ENCODE results near the gene TMIE. TPM values are rescaled to one million over a fixed set of nuclear protein-coding genes. Genes with fewer than 3 reads are reported as not detected.

Gene TMIE
- total and polyA plus RNA-seq, 9 of the 15 experiments (the other 6 are each of a cell fraction or from before 2014, with no cell fraction given): not detected

DNA sequence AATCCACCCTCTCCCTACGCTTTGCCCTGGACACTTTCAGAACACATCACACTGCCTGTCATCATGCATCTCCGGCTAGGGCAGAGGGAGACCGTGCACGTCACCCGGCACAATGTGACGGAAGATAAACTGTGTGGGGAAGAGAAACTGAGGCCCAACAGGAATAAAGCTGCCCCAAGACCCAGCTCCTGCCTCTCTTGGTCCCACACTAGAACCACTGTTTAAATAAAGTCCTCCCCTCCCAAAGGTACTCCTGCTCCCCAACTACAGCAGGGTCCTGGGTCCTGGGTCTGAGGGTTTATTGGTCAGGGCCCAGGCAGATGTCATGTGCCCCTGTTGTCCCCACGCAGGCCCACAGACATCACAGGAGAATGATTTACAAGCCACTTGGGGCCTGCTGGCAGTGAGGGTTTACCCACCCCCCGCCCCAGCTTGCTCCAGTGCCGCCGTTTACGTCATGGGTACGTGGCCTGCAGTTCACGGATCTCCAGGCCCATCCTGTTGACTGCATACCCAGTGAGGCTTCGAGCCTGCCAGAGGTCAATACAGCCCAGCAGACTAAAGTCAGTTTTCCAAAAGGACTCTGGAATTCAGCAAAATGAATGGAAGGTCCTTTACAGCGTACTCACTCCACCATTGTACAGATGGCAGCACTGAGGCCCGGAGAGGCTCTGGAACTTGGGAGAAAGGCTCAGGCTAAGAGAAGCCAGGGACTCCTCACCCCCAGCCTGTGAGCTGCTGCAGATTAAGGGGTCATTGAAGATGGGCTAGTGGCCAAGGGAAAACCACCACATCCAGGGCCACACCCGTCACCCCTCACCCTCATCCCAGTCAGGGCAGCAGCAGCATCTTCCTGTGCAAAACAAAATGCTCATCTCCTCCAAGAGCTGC lies 30.9 kb upstream of the TMIE start (continued):
- TF ChIP-seq, protein P1, sequence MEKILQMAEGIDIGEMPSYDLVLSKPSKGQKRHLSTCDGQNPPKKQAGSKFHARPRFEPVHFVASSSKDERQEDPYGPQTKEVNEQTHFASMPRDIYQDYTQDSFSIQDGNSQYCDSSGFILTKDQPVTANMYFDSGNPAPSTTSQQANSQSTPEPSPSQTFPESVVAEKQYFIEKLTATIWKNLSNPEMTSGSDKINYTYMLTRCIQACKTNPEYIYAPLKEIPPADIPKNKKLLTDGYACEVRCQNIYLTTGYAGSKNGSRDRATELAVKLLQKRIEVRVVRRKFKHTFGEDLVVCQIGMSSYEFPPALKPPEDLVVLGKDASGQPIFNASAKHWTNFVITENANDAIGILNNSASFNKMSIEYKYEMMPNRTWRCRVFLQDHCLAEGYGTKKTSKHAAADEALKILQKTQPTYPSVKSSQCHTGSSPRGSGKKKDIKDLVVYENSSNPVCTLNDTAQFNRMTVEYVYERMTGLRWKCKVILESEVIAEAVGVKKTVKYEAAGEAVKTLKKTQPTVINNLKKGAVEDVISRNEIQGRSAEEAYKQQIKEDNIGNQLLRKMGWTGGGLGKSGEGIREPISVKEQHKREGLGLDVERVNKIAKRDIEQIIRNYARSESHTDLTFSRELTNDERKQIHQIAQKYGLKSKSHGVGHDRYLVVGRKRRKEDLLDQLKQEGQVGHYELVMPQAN (IDR thresholded peaks at IDR 0.05; ENCODE audit: borderline replicate concordance): no peak
- TF ChIP-seq MEIS2 (IDR thresholded peaks at IDR 0.05; ENCODE audit: partially characterized antibody) (peak; percentile 22), EZH2 (IDR thresholded peaks at IDR 0.05; ENCODE audit: borderline replicate concordance, low read depth, low read length) (no peak)

DNA sequence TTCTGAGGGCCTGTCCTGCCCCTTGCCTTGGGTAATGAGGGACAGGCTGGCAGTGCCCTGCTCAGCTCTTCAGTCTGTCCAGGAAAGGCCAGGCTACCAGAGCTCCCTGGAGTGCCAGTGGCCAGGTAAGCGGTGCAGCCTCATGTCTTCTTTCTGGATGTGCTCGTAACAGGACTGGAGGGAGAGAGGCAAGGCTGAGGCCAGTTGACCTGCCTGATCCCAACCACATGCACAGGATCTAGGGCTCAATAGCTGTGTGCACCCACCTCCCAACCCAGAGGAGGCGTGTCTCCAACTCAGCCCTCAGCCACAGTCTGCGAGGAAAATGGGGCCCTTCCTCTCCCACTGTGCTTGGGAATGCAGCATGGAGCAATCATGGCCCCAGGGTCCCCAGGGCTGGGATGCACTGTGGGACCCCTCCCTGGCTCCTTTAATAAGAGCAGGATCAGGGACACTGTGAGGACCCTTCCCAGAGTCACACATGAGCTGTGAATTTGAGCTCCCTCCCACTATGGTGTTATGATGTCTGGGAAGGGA lies 30.2 kb upstream of the TMIE start:
- DNase-seq (ENCODE audit: extremely low read depth in 1 of 4, low spot score in 3 of 4): no peak
- 3% methylated on average over 4 of the region's 4 CpGs for WGBS (ENCODE audit: insufficient coverage, low coverage, missing lambda C conversion rate)
- 0 out of 2 replicates have a peak, but pooled peaks have one; percentile 3 for TF ChIP-seq ZNF263 (CRISPR knock-in tag; IDR thresholded peaks at IDR 0.05; ENCODE audit: borderline replicate concordance)
- TF ChIP-seq ZNF445 (CRISPR knock-in tag; IDR thresholded peaks at IDR 0.05; ENCODE audit: low read depth): no peak

More for the DNA sequence above, 30.2 kb upstream of the TMIE start:
- in situ Hi-C loops (cut with MboI): no loop called here
- H3K4me2 ChIP-seq (ENCODE audit: insufficient read depth, low read length): no peak overlapping the region
- no peaks in the 10 kb centered on the region for H3K79me2 ChIP-seq (ENCODE audit: control insufficient read depth, insufficient read depth, low read length)
- ATAC-seq (no peak), FAIRE-seq (no peak)
- H3K9me1 ChIP-seq (ENCODE audit: control insufficient read depth, insufficient read depth, low read length): no peaks in the 10 kb centered on the region
- no peak overlapping the region for H2AFZ ChIP-seq (ENCODE audit: low read depth, low read length)
- ChIA-PET CTCF (ENCODE audit: low intra/inter-chr PET ratio) (no interaction called here), POLR2A (interaction anchor here (0.6 to 1.5 kb wide), 4 partner anchors 8 to 953 kb away, joined by 3 to 5 read pairs (median 4); no protein-coding TSS in a partner anchor)
- no peaks in the 10 kb centered on the region for H3K9me3 ChIP-seq (replicated peaks; ENCODE audit: control insufficient read depth, insufficient read depth, low read depth, low read length)
- intact Hi-C loops (cut with micrococcal nuclease): no loop called here
- BruUV-seq (replicated peaks): no TSS peak
- H3K4me1 ChIP-seq (replicated peaks in 1 of 2; ENCODE audit: control insufficient read depth in 2 of 2, insufficient read depth in 2 of 2, low read length in 2 of 2): no peaks in the 10 kb centered on the region
- H3K9ac ChIP-seq (ENCODE audit: insufficient read depth in 1 of 2, low read depth in 2 of 2, low read length in 2 of 2): no peak overlapping the region
- no peak overlapping the region for H3K4me3 ChIP-seq
- H3K27me3 ChIP-seq (ENCODE audit: control insufficient read depth in 2 of 2, insufficient read depth in 2 of 2, low read length in 2 of 2): peaks cover 23 to 93% of the 10 kb centered on the region in 2 experiments
- H3K27ac ChIP-seq (ENCODE audit: extremely low read depth, low read depth, low read length): no peak overlapping the region
- peaks cover 34% of the 10 kb centered on the region for H4K20me1 ChIP-seq (replicated peaks; ENCODE audit: control insufficient read depth, insufficient read depth, low read length)
- H3K36me3 ChIP-seq (ENCODE audit: control insufficient read depth, insufficient read depth, low read length): no peaks in the 10 kb centered on the region

Measured in K562 (cell line).